Endothelial cell of umbilical vein (primary cell): ENCODE results near the gene ACTMAP. TPM values are rescaled to one million over a fixed set of nuclear protein-coding genes. Genes with fewer than 3 reads are reported as not detected.

Experiments
- BruUV-seq: library from RNA; stranded (reverse); fragments of 400-500 nt; replicated peaks from 2 replicates; lab custom pipeline; 2021; lab: Mats Ljungman, UMichigan
- CTCF ChIA-PET: fragments of 300-600, 350-600 bp; sonication (Branson Sonifier 250); formaldehyde crosslinking; loops from one replicate; lab custom pipeline; 2021; ENCODE audit warnings: antibody characterized with exemption, inconsistent platforms; lab: Charles Lee
- POLR2A ChIA-PET: fragments of 300-600, 350-600 bp; sonication (Branson Sonifier 250); formaldehyde crosslinking; loops from one replicate; lab custom pipeline; 2021; ENCODE audit warnings: antibody characterized with exemption, inconsistent platforms; lab: Charles Lee
- DNase-seq: peaks from one replicate; pipeline ENCODE4 v3.0.0-alpha.2; 2011; ENCODE audit warnings: low read depth, low spot score
- FAIRE-seq: peaks from 2 replicates; lab custom pipeline; 2011; peaks lifted over from hg19 to GRCh38; lab: Jason Lieb, UNC
- H2AFZ ChIP-seq: 2 replicates; pipeline ENCODE4 v1.6.0; 2012; ENCODE audit warnings: low read depth, low read length, control low read depth, inconsistent platforms
- H3K27ac ChIP-seq: 2 replicates; pipeline ENCODE4 v1.5.1; 2011; ENCODE audit warnings: low read depth, mild to moderate bottlenecking, control low read depth, low read length, moderate library complexity; ENCODE audit not compliant: insufficient read depth
- H3K27me3 ChIP-seq, 2 experiments: 2 replicates each; pipeline versions ENCODE4 v1.6.0 to v1.6.1; 2011; ENCODE audit warnings: low read length in 2 of 2, mixed read lengths in 1 of 2; ENCODE audit not compliant: control insufficient read depth in 2 of 2, insufficient read depth in 2 of 2
- H3K36me3 ChIP-seq, 2 experiments: 2 replicates in 1 of 2; 3 replicates in 1 of 2; pipeline ENCODE4 v1.5.1; 2011; ENCODE audit warnings: low read length in 2 of 2, mild to moderate bottlenecking in 1 of 2, moderate library complexity in 1 of 2; ENCODE audit not compliant: control insufficient read depth in 2 of 2, insufficient read depth in 2 of 2; ENCODE audit errors: extremely low read depth in 1 of 2
- H3K4me1 ChIP-seq: 3 replicates; pipeline ENCODE4 v1.5.1; 2011; ENCODE audit warnings: mild to moderate bottlenecking, low read length; ENCODE audit not compliant: control insufficient read depth, insufficient read depth; ENCODE audit errors: extremely low read depth
- H3K4me2 ChIP-seq: 2 replicates; pipeline ENCODE4 v1.6.1; 2011; ENCODE audit warnings: low read length, control low read depth, mixed read lengths; ENCODE audit not compliant: insufficient read depth
- H3K4me3 ChIP-seq, 3 experiments: fragments of 200-600 bp in 1 of 3; sonication (generic), shearing (Covaris generic) in 1 of 3; replicated peaks in 1 of 3; 2 replicates each; pipeline ENCODE4 v1.5.1; 2011 to 2016; ENCODE audit warnings: control low read depth in 3 of 3, low read length in 3 of 3, mild to moderate bottlenecking in 2 of 3, inconsistent platforms in 1 of 3, low read depth in 1 of 3, moderate library complexity in 1 of 3; ENCODE audit not compliant: insufficient read depth in 1 of 3
- H3K79me2 ChIP-seq: 2 replicates; pipeline ENCODE4 v1.6.0; 2012; ENCODE audit warnings: low read length, inconsistent platforms; ENCODE audit not compliant: control insufficient read depth, insufficient read depth
- H3K9ac ChIP-seq: replicated peaks from 2 replicates; pipeline ENCODE3; 2011; ENCODE audit warnings: low read length, control low read depth; ENCODE audit not compliant: insufficient read depth; ENCODE audit errors: extremely low read depth
- H3K9me1 ChIP-seq: replicated peaks from 3 replicates; pipeline ENCODE4 v1.6.0; 2011; ENCODE audit warnings: mild to moderate bottlenecking, low read length; ENCODE audit not compliant: control insufficient read depth, insufficient read depth; ENCODE audit errors: extremely low read depth
- H3K9me3 ChIP-seq: replicated peaks from 2 replicates; pipeline ENCODE4 v1.5.1; 2012; ENCODE audit warnings: low read length, inconsistent platforms; ENCODE audit not compliant: control insufficient read depth, insufficient read depth
- H4K20me1 ChIP-seq: replicated peaks from 2 replicates; pipeline ENCODE3; 2011; ENCODE audit warnings: mild to moderate bottlenecking, low read length; ENCODE audit not compliant: control insufficient read depth, insufficient read depth; ENCODE audit errors: extremely low read depth
- CTCF ChIP-seq, 2 donors: IDR thresholded peaks; 1 replicate in 1 of 2; 2 replicates in 1 of 2; pipeline ENCODE4 v1.5.1; 2011; ENCODE audit warnings: low read length in 2 of 2, mild to moderate bottlenecking in 2 of 2, moderate library complexity in 2 of 2, control low read depth in 1 of 2, inconsistent platforms in 1 of 2, low read depth in 1 of 2; ENCODE audit not compliant: insufficient read depth in 1 of 2; ENCODE audit errors: extremely low read depth in 1 of 2
- EZH2 ChIP-seq: IDR thresholded peaks from 2 replicates; pipeline ENCODE4 v1.6.1; 2012; ENCODE audit warnings: borderline replicate concordance, low read depth, mild to moderate bottlenecking, moderate library complexity, low read length, inconsistent platforms; ENCODE audit not compliant: severe bottlenecking
- FOS ChIP-seq: IDR thresholded peaks from 2 replicates; pipeline ENCODE4 v1.6.1; 2011; ENCODE audit warnings: mild to moderate bottlenecking, low read length, moderate library complexity, borderline replicate concordance; ENCODE audit not compliant: insufficient read depth
- GATA2 ChIP-seq: IDR thresholded peaks from 2 replicates; pipeline ENCODE4 v1.7.0; 2011; ENCODE audit warnings: low read depth, mild to moderate bottlenecking, moderate library complexity, mixed read lengths, low read length; ENCODE audit not compliant: insufficient read length, insufficient read depth
- JUN ChIP-seq: IDR thresholded peaks from 2 replicates; pipeline ENCODE4 v1.6.1; 2011; ENCODE audit warnings: borderline replicate concordance, low read depth; ENCODE audit not compliant: insufficient read length, insufficient read depth
- MAX ChIP-seq: IDR thresholded peaks from 2 replicates; pipeline ENCODE4 v1.6.1; 2011; ENCODE audit not compliant: insufficient read depth, insufficient read length
- MYC ChIP-seq: IDR thresholded peaks from one replicate; pipeline ENCODE4 v1.6.1; 2011; ENCODE audit warnings: mild to moderate bottlenecking, low read depth, low read length
- POLR2A ChIP-seq: IDR thresholded peaks from 2 replicates; pipeline ENCODE4 v1.6.1; 2012; ENCODE audit warnings: low read depth, mild to moderate bottlenecking, control low read depth, low read length
- dilution Hi-C: fragments of 300-500 bp; cut with MboI; formaldehyde crosslinking; loops from one replicate; pipeline ENCODE4 v1.15.0; 2019; ENCODE audit warnings: low sequenced_read_pairs; ENCODE audit not compliant: extremely low pct_ligation_motif_present
- intact Hi-C: fragments of 100-400 bp; cut with micrococcal nuclease; formaldehyde crosslinking; loops from one replicate; pipeline ENCODE4 v1.10.0; 2022
- polyA plus RNA-seq, 4 experiments: library from polyadenylated mRNA; depleted of rRNA in 3 of 4; stranded (reverse) in 3 of 4; unstranded in 1 of 4; fragments of >200 nt; gene quantifications; 2 replicates each; pipeline versions ENCODE4 v1.2.1 to v1.2.3, GENCODE V29; 2011 to 2012; ENCODE audit warnings: missing spikeins in 1 of 4
- total RNA-seq: library from RNA; stranded (reverse); gene quantifications from 2 replicates; pipeline ENCODE4 v1.2.3, GENCODE V29; 2021

The ACTMAP gene
- total and polyA plus RNA-seq, 2 donors (not counting 3 experiments of a cell fraction or from before 2014, with no cell fraction given): 5.2 to 9.1 TPM

DNA sequence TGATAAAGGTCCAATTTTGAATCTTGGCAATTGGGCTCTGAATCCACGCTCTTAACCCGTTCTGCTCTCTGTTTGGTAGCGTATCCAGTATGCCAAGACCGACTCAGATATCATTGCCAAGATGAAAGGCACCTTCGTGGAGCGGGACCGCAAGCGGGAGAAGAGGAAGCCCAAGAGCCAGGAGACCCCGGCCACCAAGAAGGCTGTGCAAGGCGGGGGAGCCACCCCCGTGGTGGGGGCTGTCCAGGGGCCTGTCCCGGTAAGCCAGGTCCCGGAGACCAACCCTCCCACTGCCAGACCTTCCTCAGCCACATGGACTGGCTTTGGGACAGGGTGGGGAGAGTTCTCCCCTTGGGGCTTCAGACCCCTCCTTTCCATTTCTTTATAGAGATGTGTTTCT lies 9.1 kb upstream of the ACTMAP start:
- Histone ChIP-seq H3K9me3 (no peaks in the 10 kb centered on the region), H4K20me1 (no peaks in the 10 kb centered on the region), H3K27ac (no peak overlapping the region), H2AFZ (no peak overlapping the region), H3K9ac (no peak overlapping the region), H3K79me2 (peaks cover 55% of the 10 kb centered on the region), H3K27me3 (no peaks in the 10 kb centered on the region), H3K4me2 (no peak overlapping the region), H3K4me1 (peaks cover 30% of the 10 kb centered on the region), H3K9me1 (no peaks in the 10 kb centered on the region), H3K36me3 (peaks cover 28 to 59% of the 10 kb centered on the region in 2 experiments), H3K4me3 (no peak overlapping the region)
- CTCF ChIA-PET: no interaction called here
- dilution Hi-C loops (no loop called here), intact Hi-C loops (no loop called here)
- DNase-seq: no peak
- POLR2A ChIA-PET: no interaction called here
- no peak for FAIRE-seq
- TF ChIP-seq MAX (no peak), GATA2 (no peak), MYC (no peak), FOS (no peak), POLR2A (no peak), CTCF (IDR thresholded peaks at IDR 0.05; ENCODE audit: extremely low read depth in 1 of 2, insufficient read depth in 1 of 2, low read depth in 1 of 2, low read length in 2 of 2) (no peak), EZH2 (no peak), JUN (no peak)
- BruUV-seq: no TSS peak
